AG04450 (cell line): ENCODE results near the gene IL22RA1. TPM values are rescaled to one million over a fixed set of nuclear protein-coding genes. Genes with fewer than 3 reads are reported as not detected.

Experiments used
- CTCF ChIA-PET: fragments of 300-600, 350-600 bp; formaldehyde crosslinking; extraction: SDS; loops from one replicate; lab custom pipeline; 2022; ENCODE audit warnings: antibody characterized with exemption, inconsistent platforms; lab: Charles Lee
- POLR2A ChIA-PET: fragments of 350-600 bp; formaldehyde crosslinking; extraction: SDS; loops from one replicate; lab custom pipeline; 2021; ENCODE audit warnings: antibody characterized with exemption, inconsistent platforms; lab: Yijun Ruan, JAX
- DNase-seq: peaks from one replicate; pipeline ENCODE4 v3.0.0-alpha.2; 2011; ENCODE audit warnings: low read depth, low spot score
- H3K27ac ChIP-seq: one replicate; pipeline ENCODE4 v1.5.1; 2012; ENCODE audit warnings: low read depth, low read length, control low read depth
- H3K27me3 ChIP-seq: one replicate; pipeline ENCODE4 v1.6.0; 2012; ENCODE audit warnings: low read length; ENCODE audit not compliant: control insufficient read depth, insufficient read depth
- H3K4me3 ChIP-seq: 2 replicates; pipeline ENCODE4 v1.5.1; 2011; ENCODE audit warnings: mild to moderate bottlenecking, low read depth, low read length, control low read depth
- H3K9me3 ChIP-seq: 2 replicates; pipeline ENCODE4 v1.5.1; 2012; ENCODE audit warnings: low read length; ENCODE audit not compliant: control insufficient read depth, insufficient read depth
- CTCF ChIP-seq: IDR thresholded peaks from 2 replicates; pipeline ENCODE4 v1.5.1; 2011; ENCODE audit warnings: low read depth, low read length, control low read depth, inconsistent platforms
- polyA plus RNA-seq: library from polyadenylated mRNA; depleted of rRNA; stranded (reverse); fragments of >200 nt; gene quantifications from 2 replicates; pipeline ENCODE4 v1.2.3, GENCODE V29; 2011

The IL22RA1 gene
- polyA plus RNA-seq, 1 experiment: not detected

- H3K27ac ChIP-seq: no peak overlapping the region
- no peak for TF ChIP-seq CTCF
- CTCF ChIA-PET: no interaction called here
- no peaks in the 10 kb centered on the region for H3K9me3 ChIP-seq
- POLR2A ChIA-PET: interaction anchor here (0.6 kb wide), 2 partner anchors 30 to 74 kb away, joined by 4 to 6 read pairs; no protein-coding TSS in a partner anchor
- peaks cover 7% of the 10 kb centered on the region for H3K27me3 ChIP-seq
- H3K4me3 ChIP-seq: no peak overlapping the region
- no peak for DNase-seq
Measured at GRCh38 chr1:24108334-24109165, 34.4 kb downstream of the IL22RA1 start.

GRCh38 chr1:24107462-24108138, 35.3 kb downstream of the IL22RA1 start:
- TF ChIP-seq CTCF: no peak
- ChIA-PET POLR2A (no interaction called here), CTCF (no interaction called here)
- no peak for DNase-seq
- Histone ChIP-seq H3K4me3 (no peak overlapping the region), H3K27ac (no peak overlapping the region), H3K27me3 (peaks cover 5% of the 10 kb centered on the region), H3K9me3 (no peaks in the 10 kb centered on the region)

- no peak for DNase-seq
- CTCF ChIA-PET: interaction anchor here (1.8 kb wide), 1 partner anchor 35 kb away, joined by 7 read pairs; no protein-coding TSS in a partner anchor
Measured at GRCh38 chr1:24105368-24106160, 37.4 kb downstream of the IL22RA1 start.

GRCh38 chr1:24104854-24105253, 38.1 kb downstream of the IL22RA1 start:
- Histone ChIP-seq H3K4me3 (no peak overlapping the region), H3K9me3 (no peaks in the 10 kb centered on the region), H3K27ac (no peak overlapping the region), H3K27me3 (no peaks in the 10 kb centered on the region)
- CTCF ChIA-PET: interaction anchor here (1.0 to 1.8 kb wide), 2 partner anchors 34 to 45 kb away, joined by 4 to 7 read pairs; no protein-coding TSS in a partner anchor
- TF ChIP-seq CTCF: no peak
- POLR2A ChIA-PET: no interaction called here
- DNase-seq: no peak

More at GRCh38 chr1:24105368-24106160, 37.4 kb downstream of the IL22RA1 start:
- POLR2A ChIA-PET: no interaction called here
- Histone ChIP-seq H3K9me3 (no peaks in the 10 kb centered on the region), H3K4me3 (no peak overlapping the region), H3K27ac (no peak overlapping the region), H3K27me3 (no peaks in the 10 kb centered on the region)
- TF ChIP-seq CTCF: no peak
